GM18502 (cell line): ENCODE data around the gene EEPD1.

ENCODE experiments used
- ATAC-seq: cut with Tn5 transposase; IDR thresholded peaks from one replicate; pipeline ENCODE4 v1.9.1; 2021; ENCODE audit warnings: mild to moderate bottlenecking; ENCODE audit not compliant: unreplicated experiment, poor library complexity

EEPD1 gene

DNA sequence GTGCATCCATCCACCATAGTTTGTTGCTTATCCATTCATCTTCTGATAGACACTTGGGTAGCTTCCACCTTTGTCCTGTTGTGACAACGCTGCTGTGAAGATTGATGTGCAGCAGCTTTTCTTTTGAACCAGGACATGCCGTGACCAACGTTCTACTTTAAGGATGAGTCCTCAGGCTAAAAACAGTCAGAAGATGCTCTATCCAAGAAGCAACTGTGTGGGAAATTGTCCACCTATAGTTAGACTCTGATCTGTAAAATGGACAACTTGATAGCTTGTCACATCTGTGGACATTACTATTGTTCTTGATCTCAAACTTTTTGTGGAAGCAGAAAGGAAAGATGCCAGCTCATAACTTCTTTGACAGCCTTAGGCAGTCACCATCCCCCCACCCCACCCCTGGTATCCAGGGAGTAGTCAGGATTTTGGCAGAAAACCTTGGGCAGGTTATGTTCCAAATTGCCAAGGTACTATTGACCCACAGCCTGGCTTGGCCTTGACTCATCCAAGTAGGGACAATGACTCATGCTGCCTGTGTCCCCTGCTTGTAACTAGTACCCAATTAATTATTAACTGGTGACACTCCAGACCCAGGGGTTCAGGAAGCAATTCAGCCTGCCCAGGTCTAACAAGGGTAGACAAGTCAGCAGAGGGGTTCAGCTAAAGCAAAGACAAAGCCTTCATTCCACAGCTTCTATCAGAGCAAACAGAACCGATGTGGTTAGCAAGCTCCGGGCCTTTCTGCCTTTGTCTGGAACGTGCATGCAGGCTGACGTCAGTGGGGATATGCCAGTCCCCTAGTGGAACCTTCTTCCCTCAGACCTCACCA lies 137.0 kb downstream of the EEPD1 start:
- ATAC-seq, result no peak

- peak; percentile 54 for ATAC-seq
Observed at GRCh38 chr7:36291387-36292316, 138.6 kb downstream of the EEPD1 start.

DNA sequence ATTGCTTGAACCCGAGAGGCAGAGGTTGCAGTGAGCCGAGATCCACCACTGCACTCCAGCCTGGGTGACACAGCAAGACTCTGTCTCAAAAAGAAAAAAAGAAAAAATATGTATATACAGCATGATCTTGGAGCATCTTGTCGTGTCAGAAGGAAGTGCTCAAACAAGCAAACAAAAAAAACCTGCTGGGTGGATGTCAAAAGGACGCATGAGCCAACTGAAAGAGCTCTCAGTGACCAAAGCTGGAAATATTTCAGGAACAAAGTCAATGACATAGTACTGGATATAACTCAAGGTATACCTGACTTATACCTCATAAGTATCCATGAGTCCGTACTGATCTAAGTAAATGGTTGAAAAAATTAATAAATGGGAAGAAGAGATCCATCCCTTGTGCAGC lies 142.0 kb downstream of the EEPD1 start:
- no peak for ATAC-seq

DNA sequence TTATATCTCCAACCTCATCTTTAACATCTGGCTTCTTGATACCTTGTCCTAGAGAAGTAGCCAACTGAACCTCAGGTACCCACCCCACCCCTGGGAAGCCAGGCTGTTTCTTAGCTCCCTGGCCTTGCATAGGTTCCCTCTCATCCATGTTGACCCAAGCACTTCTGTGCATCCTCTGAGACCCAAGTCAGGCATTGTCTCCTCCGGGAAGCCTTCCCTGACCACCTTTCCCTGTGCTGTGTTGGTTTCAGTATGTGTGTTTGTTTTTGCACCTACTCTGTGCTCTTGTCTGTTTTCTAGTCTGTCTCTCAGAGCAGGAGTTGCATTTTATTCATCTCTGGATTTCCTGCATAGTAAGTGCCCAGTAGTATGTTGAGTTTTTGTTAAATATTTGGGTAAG lies 143.2 kb downstream of the EEPD1 start:
- no peak for ATAC-seq

DNA sequence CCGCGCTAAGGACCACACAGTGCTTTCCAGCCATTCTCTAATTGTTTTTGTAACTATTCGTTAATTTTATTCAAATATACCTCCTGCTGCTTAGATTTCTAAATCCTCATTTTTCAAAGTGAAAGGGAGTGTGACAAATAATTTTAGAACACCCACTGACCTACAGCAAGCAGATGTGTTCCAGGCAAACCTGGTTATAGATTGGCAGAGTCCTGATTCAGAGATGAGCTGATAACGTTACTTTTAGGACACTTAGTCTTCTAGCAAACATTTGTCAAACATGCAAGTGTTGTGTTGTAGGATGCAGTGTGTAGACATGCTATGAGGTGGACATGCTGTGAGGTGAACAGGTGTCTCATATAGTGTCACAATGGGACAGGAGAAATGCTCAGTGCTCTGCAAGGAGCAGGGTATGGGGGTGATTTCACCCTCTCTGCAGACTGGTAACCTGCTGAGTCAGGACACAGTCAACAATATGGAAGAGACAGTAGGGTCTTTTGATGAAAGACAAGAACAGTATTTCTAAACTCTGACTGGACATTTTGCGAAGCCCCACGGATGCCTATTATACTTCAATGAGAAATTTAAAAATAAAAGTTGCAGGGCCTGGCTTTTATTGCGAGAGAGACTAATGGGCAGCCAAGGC lies 144.4 kb downstream of the EEPD1 start:
- ATAC-seq, result no peak

GRCh38 chr7:36298106-36298505 lies 145.1 kb downstream of the EEPD1 start:
- ATAC-seq, result no peak

GRCh38 chr7:36299223-36299774 lies 146.2 kb downstream of the EEPD1 start:
- no peak for ATAC-seq

DNA sequence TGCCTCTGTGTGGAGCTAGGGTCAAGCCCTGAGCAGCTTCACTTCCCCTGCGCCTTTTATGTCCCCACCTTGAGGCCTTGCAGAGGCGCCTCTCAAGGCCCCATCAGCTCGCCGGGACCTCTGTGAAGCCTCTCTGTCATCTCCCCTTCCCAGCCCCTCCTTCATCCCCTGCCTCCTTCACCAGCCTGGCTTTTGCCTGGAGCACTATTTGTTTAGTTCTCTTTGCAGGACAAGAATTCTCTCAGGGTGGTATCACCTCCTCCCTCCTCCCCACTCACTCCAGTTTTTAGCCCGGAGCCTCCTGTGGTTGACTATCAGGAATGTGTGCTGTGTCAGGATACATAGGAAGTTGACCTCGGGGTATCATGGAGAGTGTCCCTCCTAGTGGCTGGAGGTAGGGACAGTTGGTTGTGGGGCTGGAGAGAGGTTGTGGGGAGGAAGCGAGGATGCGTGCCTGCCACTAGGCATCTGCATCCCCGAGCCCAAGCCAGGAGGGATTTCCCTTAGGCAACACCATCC lies 146.8 kb downstream of the EEPD1 start:
- ATAC-seq, result no peak

DNA sequence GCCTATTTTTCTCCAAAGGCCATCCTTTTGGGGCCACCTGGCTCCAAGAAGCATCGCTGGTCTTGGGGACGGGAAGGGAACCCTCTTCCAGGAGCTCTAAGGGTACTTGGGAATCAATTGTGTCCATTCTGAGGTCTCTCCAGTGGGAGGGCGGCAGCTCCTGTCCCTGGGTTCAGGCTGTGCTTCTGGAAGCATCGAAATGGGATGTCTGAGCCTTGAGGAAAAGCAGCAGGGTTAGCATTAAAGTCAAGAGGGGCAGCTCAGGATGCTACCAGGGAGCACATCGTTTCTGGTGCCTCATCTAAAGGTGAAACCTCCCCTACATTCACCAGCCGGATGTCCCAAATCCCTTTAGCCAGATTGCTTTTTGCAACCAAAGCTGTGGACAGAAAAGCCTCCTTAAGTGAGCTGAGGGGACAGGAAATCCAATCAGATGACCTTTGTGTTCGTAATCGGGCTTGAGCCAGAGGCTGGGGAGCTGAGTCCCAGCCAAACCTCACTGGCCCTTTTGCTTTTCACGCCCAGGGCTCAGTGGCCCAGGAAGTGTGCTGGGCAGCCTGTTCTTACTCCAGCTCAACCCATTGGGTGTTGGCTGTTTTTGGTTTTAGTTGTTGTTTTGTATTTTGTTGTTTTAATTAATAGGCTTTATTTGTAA lies 147.8 kb downstream of the EEPD1 start:
- ATAC-seq, result no peak

- no peak for ATAC-seq
Observed at GRCh38 chr7:36301914-36302771, 149.1 kb downstream of the EEPD1 start.

- no peak for ATAC-seq
Observed at GRCh38 chr7:36303202-36304098, 150.4 kb downstream of the EEPD1 start.

GRCh38 chr7:36304099-36304425 lies 151.0 kb downstream of the EEPD1 start:
- no peak for ATAC-seq

- no peak for ATAC-seq
Observed at GRCh38 chr7:36305226-36305625, 152.2 kb downstream of the EEPD1 start.

GRCh38 chr7:36305648-36306047 lies 152.6 kb downstream of the EEPD1 start:
- no peak for ATAC-seq

DNA sequence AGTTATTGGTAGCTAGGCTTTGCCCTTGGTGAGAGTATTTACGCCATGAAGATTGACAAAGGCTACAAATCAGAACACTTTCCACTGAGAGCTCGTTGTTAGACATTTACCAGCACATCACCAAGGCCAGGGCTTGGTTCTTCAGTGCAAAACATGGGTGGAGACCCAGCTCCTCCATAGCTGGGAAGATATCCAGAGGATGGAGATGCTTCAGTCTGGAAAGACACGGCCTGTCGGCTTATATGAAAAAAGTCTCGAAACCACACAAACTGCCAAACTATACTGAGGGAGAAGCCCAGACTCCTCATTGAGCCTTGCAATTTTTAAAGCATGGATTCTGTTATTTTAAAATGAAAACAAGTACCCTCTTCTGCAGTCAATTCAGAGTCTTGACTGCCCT lies 153.2 kb downstream of the EEPD1 start:
- no peak for ATAC-seq

GRCh38 chr7:36306722-36307121 lies 153.7 kb downstream of the EEPD1 start:
- no peak for ATAC-seq

DNA sequence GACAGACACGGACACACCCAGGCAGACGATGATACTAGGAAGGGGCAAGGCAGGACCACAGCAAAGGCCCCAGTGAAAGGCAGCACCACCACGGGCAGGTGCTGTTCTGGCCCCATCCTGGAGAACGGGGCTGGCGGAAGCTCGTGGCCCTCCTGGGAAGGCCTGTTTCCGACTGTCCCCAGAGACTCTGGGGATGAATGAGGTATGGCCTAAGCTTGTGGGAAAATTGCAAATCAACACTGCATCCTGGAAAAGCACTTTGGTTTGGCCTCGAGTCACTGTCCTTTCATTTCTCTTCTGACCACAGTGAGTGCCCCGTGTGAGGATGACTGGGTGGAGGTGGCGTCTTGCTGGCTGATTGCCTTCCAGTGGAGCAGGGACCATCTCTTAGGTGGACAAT lies 155.0 kb downstream of the EEPD1 start:
- no peak for ATAC-seq

GRCh38 chr7:36309301-36309700 lies 156.2 kb downstream of the EEPD1 start:
- ATAC-seq, result no peak
